ENCODE measurements around the gene WDFY2. TPM values are rescaled to one million over a fixed set of nuclear protein-coding genes. Genes with fewer than 3 reads are reported as not detected.

The WDFY2 gene
- total and polyA plus RNA-seq, 4 donors, result 4.6 to 27.3 (median 10.9) TPM

GRCh38 chr13:51713807-51714206, 129.5 kb downstream of the WDFY2 start:
- Histone ChIP-seq H3K9me3 (ENCODE audit: control insufficient read depth in 4 of 4, insufficient read depth in 3 of 4, low read length in 3 of 4) (no peaks in the 10 kb centered on the region), H3K4me1 (ENCODE audit: control insufficient read depth in 5 of 5, insufficient read depth in 5 of 5, low read length in 5 of 5) (no peaks in the 10 kb centered on the region), H3K4me3 (no peak overlapping the region), H3K9ac (ENCODE audit: insufficient read depth in 1 of 2, low read length in 2 of 2) (no peak overlapping the region), H3K36me3 (ENCODE audit: control insufficient read depth in 4 of 4, insufficient read depth in 4 of 4, low read length in 4 of 4) (no peaks in the 10 kb centered on the region), H3K27ac (ENCODE audit: low read depth in 1 of 2, low read length in 1 of 2) (no peak overlapping the region), H3K27me3 (ENCODE audit: control insufficient read depth in 3 of 3, insufficient read depth in 3 of 3, low read length in 2 of 3) (no peaks in the 10 kb centered on the region)
- TF ChIP-seq CTCF (IDR thresholded peaks at IDR 0.05; ENCODE audit: control extremely low read depth, extremely low read depth), result no peak
- 97% methylated on average over 1 of the region's 1 CpG for WGBS, 2 donors
- no peak for DNase-seq
- no peak for ATAC-seq (ENCODE audit: insufficient read depth, low FRiP score)

GRCh38 chr13:51714663-51715168, 130.5 kb downstream of the WDFY2 start:
- no peak for TF ChIP-seq CTCF (IDR thresholded peaks at IDR 0.05; ENCODE audit: control extremely low read depth, extremely low read depth)
- DNase-seq (no peak), ATAC-seq (ENCODE audit: insufficient read depth, low FRiP score) (no peak)
- H3K27me3 ChIP-seq (ENCODE audit: control insufficient read depth in 3 of 3, insufficient read depth in 3 of 3, low read length in 2 of 3), result no peaks in the 10 kb centered on the region
- no peaks in the 10 kb centered on the region for H3K9me3 ChIP-seq (ENCODE audit: control insufficient read depth in 4 of 4, insufficient read depth in 3 of 4, low read length in 3 of 4)
- 32 to 54% methylated on average over 2 of the region's 2 CpGs for WGBS, 2 donors
- no peak overlapping the region for H3K9ac ChIP-seq (ENCODE audit: insufficient read depth in 1 of 2, low read length in 2 of 2)
- peaks cover 0 to 2% (median 0%) of the 10 kb centered on the region in 4 donors for H3K36me3 ChIP-seq (ENCODE audit: control insufficient read depth in 4 of 4, insufficient read depth in 4 of 4, low read length in 4 of 4)
- H3K27ac ChIP-seq (ENCODE audit: low read depth in 1 of 2, low read length in 1 of 2), result no peak overlapping the region
- H3K4me3 ChIP-seq, result no peak overlapping the region
- H3K4me1 ChIP-seq (ENCODE audit: control insufficient read depth in 5 of 5, insufficient read depth in 5 of 5, low read length in 5 of 5), result peaks cover 0 to 4% (median 0%) of the 10 kb centered on the region in 5 donors

- DNase-seq (no peak), ATAC-seq (ENCODE audit: insufficient read depth, low FRiP score) (no peak)
- no peak for TF ChIP-seq CTCF (IDR thresholded peaks at IDR 0.05; ENCODE audit: control extremely low read depth, extremely low read depth)
- H3K9me3 ChIP-seq (ENCODE audit: control insufficient read depth in 4 of 4, insufficient read depth in 3 of 4, low read length in 3 of 4), result no peaks in the 10 kb centered on the region
- H3K4me1 ChIP-seq (ENCODE audit: control insufficient read depth in 5 of 5, insufficient read depth in 5 of 5, low read length in 5 of 5), result peaks cover 0 to 5% (median 0%) of the 10 kb centered on the region in 5 donors
- H3K4me3 ChIP-seq, result no peak overlapping the region
- H3K36me3 ChIP-seq (ENCODE audit: control insufficient read depth in 4 of 4, insufficient read depth in 4 of 4, low read length in 4 of 4), result peaks cover 0 to 2% (median under 1%) of the 10 kb centered on the region in 4 donors
- H3K27ac ChIP-seq (ENCODE audit: low read depth in 1 of 2, low read length in 1 of 2), result no peak overlapping the region
- H3K9ac ChIP-seq (ENCODE audit: insufficient read depth in 1 of 2, low read length in 2 of 2), result no peak overlapping the region
- 94 to 95% methylated on average over 3 of the region's 3 CpGs for WGBS, 2 donors
- H3K27me3 ChIP-seq (ENCODE audit: control insufficient read depth in 3 of 3, insufficient read depth in 3 of 3, low read length in 2 of 3), result no peaks in the 10 kb centered on the region
These were observed 131.4 kb downstream of the WDFY2 start for GRCh38 chr13:51715613-51716012.

All from lung (tissue), 12 donors.